ENCODE measurements around the gene NUDT8.

- no peak for TF ChIP-seq CTCF (IDR thresholded peaks at IDR 0.05; ENCODE audit: poor library complexity)
- no peak for TF ChIP-seq EZH2 (IDR thresholded peaks at IDR 0.05; ENCODE audit: borderline replicate concordance)
- no peak for TF ChIP-seq EZH2phosphoT487 (IDR thresholded peaks at IDR 0.05; ENCODE audit: low read depth, severe bottlenecking, unreplicated experiment)
These were observed 43.0 kb downstream of the NUDT8 start for GRCh38 chr11:67586568-67587250.

All from hepatocyte (in vitro differentiated cells).